Measurements from ENCODE around the gene ADARB1.
"Not testable (repeated sequence)": the region's sequence is repeated elsewhere in the genome, so short reads cannot be mapped to it uniquely, and the experiment has no call there.

ADARB1 gene

GRCh38 chr21:45074048-45074817, at the start of gene ADARB1:
Gene ADARB1 (plus strand): TSS chr21:45074580. CDS start chr21:45171657, 97,077 bp downstream.
- TF ChIP-seq, protein P1, sequence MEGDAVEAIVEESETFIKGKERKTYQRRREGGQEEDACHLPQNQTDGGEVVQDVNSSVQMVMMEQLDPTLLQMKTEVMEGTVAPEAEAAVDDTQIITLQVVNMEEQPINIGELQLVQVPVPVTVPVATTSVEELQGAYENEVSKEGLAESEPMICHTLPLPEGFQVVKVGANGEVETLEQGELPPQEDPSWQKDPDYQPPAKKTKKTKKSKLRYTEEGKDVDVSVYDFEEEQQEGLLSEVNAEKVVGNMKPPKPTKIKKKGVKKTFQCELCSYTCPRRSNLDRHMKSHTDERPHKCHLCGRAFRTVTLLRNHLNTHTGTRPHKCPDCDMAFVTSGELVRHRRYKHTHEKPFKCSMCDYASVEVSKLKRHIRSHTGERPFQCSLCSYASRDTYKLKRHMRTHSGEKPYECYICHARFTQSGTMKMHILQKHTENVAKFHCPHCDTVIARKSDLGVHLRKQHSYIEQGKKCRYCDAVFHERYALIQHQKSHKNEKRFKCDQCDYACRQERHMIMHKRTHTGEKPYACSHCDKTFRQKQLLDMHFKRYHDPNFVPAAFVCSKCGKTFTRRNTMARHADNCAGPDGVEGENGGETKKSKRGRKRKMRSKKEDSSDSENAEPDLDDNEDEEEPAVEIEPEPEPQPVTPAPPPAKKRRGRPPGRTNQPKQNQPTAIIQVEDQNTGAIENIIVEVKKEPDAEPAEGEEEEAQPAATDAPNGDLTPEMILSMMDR (IDR thresholded peaks at IDR 0.05; ENCODE audit: low read depth, low read length, missing control alignments), result no peak
- H3K4me3 ChIP-seq (ENCODE audit: low read depth, low read length), result peak within 1 kb of the TSS; percentile 62
- no peak for DNase-seq (ENCODE audit: low read depth)
- in situ Hi-C loops (cut with HindIII; ENCODE audit: low sequenced_read_pairs), result loop anchor here (10.0 kb wide), 1 partner anchor 59 kb away; no protein-coding TSS in a partner anchor

DNA sequence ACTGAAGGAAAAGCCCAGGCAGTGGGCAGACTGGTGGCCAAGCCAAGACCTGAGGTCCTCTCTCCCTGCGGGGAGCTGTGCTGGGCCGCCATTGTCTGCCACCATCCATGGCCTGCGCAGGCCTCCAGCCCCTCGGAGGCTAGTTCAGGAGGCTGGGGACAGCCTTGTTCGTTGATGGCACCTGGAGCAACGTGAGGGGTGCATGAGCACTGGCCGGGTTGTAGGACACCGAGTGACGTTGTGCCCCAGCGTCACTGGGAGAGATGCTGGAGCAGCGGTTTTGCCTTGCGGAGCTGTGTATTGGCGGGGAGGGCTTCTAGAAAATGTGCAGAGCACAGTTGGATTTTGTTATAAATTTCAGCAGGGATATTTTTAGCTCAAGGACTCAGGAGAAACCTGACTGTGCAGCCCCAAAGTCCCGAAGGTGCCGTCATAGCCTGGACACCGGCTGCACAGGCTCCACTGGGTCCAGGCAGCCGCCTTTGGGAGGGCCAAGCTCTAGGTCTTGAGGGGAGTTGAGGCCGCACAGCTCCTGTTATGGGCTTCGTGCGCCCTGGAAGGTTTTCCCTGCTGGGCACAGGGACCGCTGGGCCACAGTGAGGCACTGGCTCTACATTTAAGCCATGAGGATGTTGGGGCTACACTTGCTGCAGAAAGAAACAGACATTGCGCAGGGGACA, 48.2 kb upstream of the ADARB1 start:
- in situ Hi-C loops (cut with HindIII; ENCODE audit: low sequenced_read_pairs), result no loop called here

DNA sequence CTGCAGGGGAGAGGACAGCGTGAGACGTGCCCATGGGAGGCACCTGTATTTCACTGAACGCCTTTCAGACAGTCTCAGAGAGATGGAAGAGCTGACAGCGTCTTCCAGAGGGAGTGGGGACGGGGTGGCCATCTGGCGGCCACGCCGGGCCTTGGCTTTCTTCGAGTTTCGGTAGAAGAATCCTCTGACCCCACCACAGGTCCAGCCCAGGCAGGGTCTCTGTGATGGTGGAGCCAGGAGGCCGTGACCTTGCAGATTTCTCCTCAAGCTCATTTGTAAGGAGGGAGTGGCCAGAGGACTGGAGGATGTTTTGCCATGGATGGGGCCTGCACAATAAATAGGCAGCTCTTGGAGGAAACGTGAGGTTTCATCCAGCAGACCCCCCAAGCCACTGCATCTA, 47.6 kb upstream of the ADARB1 start:
- no peak overlapping the region for H3K4me3 ChIP-seq (ENCODE audit: low read depth, low read length)
- in situ Hi-C loops (cut with HindIII; ENCODE audit: low sequenced_read_pairs), result no loop called here
- TF ChIP-seq, protein P1 (IDR thresholded peaks at IDR 0.05; ENCODE audit: low read depth, low read length, missing control alignments), result no peak
- no peak for DNase-seq (ENCODE audit: low read depth)

More for the DNA sequence above, 48.2 kb upstream of the ADARB1 start:
- no peak overlapping the region for H3K4me3 ChIP-seq (ENCODE audit: low read depth, low read length)
- no peak for DNase-seq (ENCODE audit: low read depth)
- TF ChIP-seq, protein P1 (IDR thresholded peaks at IDR 0.05; ENCODE audit: low read depth, low read length, missing control alignments), result no peak

- TF ChIP-seq, protein P1 (IDR thresholded peaks at IDR 0.05; ENCODE audit: low read depth, low read length, missing control alignments), result no peak
- DNase-seq (ENCODE audit: low read depth), result no peak
- H3K4me3 ChIP-seq (ENCODE audit: low read depth, low read length), result no peak overlapping the region
- in situ Hi-C loops (cut with HindIII; ENCODE audit: low sequenced_read_pairs), result no loop called here
Observed at GRCh38 chr21:45027241-45028196, 46.9 kb upstream of the ADARB1 start.

- in situ Hi-C loops (cut with HindIII; ENCODE audit: low sequenced_read_pairs); H3K4me3 ChIP-seq (ENCODE audit: low read depth, low read length); DNase-seq (ENCODE audit: low read depth): not testable (repeated sequence)
Observed at GRCh38 chr21:45028645-45029044, 45.7 kb upstream of the ADARB1 start.

- in situ Hi-C loops (cut with HindIII; ENCODE audit: low sequenced_read_pairs), result no loop called here
- H3K4me3 ChIP-seq (ENCODE audit: low read depth, low read length), result no peak overlapping the region
- TF ChIP-seq, protein P1 (IDR thresholded peaks at IDR 0.05; ENCODE audit: low read depth, low read length, missing control alignments), result no peak
- no peak for DNase-seq (ENCODE audit: low read depth)
Observed at GRCh38 chr21:45029298-45029947, 45.0 kb upstream of the ADARB1 start.

Data from astrocyte of the cerebellum (primary cell).